B cell (primary cell): Measurements from ENCODE around the gene COL13A1.

Source experiments
- EZH2 ChIP-seq: IDR thresholded peaks from 2 replicates; pipeline ENCODE4 v1.6.1; 2012; ENCODE audit warnings: borderline replicate concordance, low read depth, mild to moderate bottlenecking, moderate library complexity, low read length; ENCODE audit not compliant: insufficient read depth, poor library complexity, severe bottlenecking
- TF ChIP-seq, protein P1 (sequence below): fragments of 200-600 bp; IDR thresholded peaks from one replicate; pipeline ENCODE4 v1.8.0; 2022; ENCODE audit warnings: antibody characterized with exemption, mild to moderate bottlenecking

DNA sequence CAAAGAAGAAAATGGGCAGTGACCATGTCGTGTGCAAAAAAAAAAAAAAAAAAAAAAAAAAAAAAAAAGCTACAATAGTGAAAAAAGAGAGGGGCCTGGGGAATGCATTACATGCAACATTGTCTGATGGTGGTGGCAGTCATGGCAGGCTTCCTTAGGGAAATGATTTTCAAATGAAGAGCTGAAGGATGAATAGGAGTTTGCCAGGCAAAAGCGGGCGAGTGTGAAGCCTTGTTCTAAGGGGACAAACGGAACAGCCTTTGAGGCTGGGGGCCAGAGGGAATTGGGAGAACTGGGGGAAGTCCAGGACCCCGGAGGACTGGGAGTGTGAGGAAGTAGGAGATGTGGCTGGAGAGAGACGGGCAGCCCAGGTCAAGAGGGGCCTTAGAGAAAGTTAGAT is 3.1 kb downstream of the COL13A1 start:
- TF ChIP-seq, protein P1, sequence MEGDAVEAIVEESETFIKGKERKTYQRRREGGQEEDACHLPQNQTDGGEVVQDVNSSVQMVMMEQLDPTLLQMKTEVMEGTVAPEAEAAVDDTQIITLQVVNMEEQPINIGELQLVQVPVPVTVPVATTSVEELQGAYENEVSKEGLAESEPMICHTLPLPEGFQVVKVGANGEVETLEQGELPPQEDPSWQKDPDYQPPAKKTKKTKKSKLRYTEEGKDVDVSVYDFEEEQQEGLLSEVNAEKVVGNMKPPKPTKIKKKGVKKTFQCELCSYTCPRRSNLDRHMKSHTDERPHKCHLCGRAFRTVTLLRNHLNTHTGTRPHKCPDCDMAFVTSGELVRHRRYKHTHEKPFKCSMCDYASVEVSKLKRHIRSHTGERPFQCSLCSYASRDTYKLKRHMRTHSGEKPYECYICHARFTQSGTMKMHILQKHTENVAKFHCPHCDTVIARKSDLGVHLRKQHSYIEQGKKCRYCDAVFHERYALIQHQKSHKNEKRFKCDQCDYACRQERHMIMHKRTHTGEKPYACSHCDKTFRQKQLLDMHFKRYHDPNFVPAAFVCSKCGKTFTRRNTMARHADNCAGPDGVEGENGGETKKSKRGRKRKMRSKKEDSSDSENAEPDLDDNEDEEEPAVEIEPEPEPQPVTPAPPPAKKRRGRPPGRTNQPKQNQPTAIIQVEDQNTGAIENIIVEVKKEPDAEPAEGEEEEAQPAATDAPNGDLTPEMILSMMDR: no peak
- TF ChIP-seq EZH2: no peak
